ENCODE results near the gene STX11.

- TF ChIP-seq, protein P1, sequence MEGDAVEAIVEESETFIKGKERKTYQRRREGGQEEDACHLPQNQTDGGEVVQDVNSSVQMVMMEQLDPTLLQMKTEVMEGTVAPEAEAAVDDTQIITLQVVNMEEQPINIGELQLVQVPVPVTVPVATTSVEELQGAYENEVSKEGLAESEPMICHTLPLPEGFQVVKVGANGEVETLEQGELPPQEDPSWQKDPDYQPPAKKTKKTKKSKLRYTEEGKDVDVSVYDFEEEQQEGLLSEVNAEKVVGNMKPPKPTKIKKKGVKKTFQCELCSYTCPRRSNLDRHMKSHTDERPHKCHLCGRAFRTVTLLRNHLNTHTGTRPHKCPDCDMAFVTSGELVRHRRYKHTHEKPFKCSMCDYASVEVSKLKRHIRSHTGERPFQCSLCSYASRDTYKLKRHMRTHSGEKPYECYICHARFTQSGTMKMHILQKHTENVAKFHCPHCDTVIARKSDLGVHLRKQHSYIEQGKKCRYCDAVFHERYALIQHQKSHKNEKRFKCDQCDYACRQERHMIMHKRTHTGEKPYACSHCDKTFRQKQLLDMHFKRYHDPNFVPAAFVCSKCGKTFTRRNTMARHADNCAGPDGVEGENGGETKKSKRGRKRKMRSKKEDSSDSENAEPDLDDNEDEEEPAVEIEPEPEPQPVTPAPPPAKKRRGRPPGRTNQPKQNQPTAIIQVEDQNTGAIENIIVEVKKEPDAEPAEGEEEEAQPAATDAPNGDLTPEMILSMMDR (IDR thresholded peaks at IDR 0.05; ENCODE audit: insufficient read depth, low read length), result no peak
- TF ChIP-seq POLR2AphosphoS5 (IDR thresholded peaks at IDR 0.05; ENCODE audit: low read depth) (no peak), REST (IDR thresholded peaks at IDR 0.05; ENCODE audit: insufficient replicate concordance, low read depth) (no peak), SPI1 (IDR thresholded peaks at IDR 0.05; ENCODE audit: borderline replicate concordance, low read depth) (no peak)
These were observed 3.7 kb downstream of the STX11 start for GRCh38 chr6:144153971-144154370.

All from HL-60 (cell line).